ENCODE measurements around the gene PPP3R1. TPM values are rescaled to one million over a fixed set of nuclear protein-coding genes. Genes with fewer than 3 reads are reported as not detected.

Gene PPP3R1
- total and polyA plus RNA-seq, 2 experiments from 2014 or later: 7.9 to 49.6 TPM

- Histone ChIP-seq H3K9me2 (ENCODE audit: insufficient read depth) (no peaks in the 10 kb centered on the region), H3K36me3 (ENCODE audit: insufficient read depth) (no peaks in the 10 kb centered on the region), H3F3A (replicated peaks; ENCODE audit: low read depth) (no peaks in the 10 kb centered on the region), H3K4me3 (peak overlapping the region; percentile 26), H3K79me2 (replicated peaks; ENCODE audit: insufficient read depth) (peaks cover 100% of the 10 kb centered on the region), H2AFZ (no peak overlapping the region), H3K4me2 (peak overlapping the region; percentile 46), H4K20me1 (replicated peaks; ENCODE audit: insufficient read depth) (peaks cover 85% of the 10 kb centered on the region), H3K4me1 (ENCODE audit: insufficient read depth) (peaks cover 60% of the 10 kb centered on the region), H3K27me3 (ENCODE audit: insufficient read depth) (no peaks in the 10 kb centered on the region), H3K27ac (ENCODE audit: low read depth) (no peak overlapping the region)
- DNase-seq (ENCODE audit: low spot score): no peak
- Mint-ChIP-seq H3K4me1 (peaks cover 52% of the 10 kb centered on the region), H3K4me3 (no peak overlapping the region), H3K27me3 (ENCODE audit: insufficient read depth, low read depth, poor library complexity) (no peaks in the 10 kb centered on the region), H3K9me3 (no peaks in the 10 kb centered on the region), H3K27ac (no peak overlapping the region), H3K36me3 (ENCODE audit: low read depth) (no peaks in the 10 kb centered on the region)
- no peak for TF ChIP-seq STAT1 (IDR thresholded peaks at IDR 0.05; ENCODE audit: unreplicated experiment)
- TF ChIP-seq CREB1 (CRISPR knock-in tag; IDR thresholded peaks at IDR 0.05; ENCODE audit: low read depth): no peak
- no peak for TF ChIP-seq NANOG (IDR thresholded peaks at IDR 0.05; ENCODE audit: borderline replicate concordance)
- ATAC-seq: no peak
Observed at GRCh38 chr2:68237976-68238580, 14.3 kb downstream of the PPP3R1 start.

- Mint-ChIP-seq H3K4me1 (peaks cover 54% of the 10 kb centered on the region), H3K27ac (no peak overlapping the region), H3K9me3 (no peaks in the 10 kb centered on the region), H3K4me3 (no peak overlapping the region), H3K27me3 (ENCODE audit: insufficient read depth, low read depth, poor library complexity) (no peaks in the 10 kb centered on the region), H3K36me3 (ENCODE audit: low read depth) (no peaks in the 10 kb centered on the region)
- Histone ChIP-seq H3F3A (replicated peaks; ENCODE audit: low read depth) (no peaks in the 10 kb centered on the region), H3K4me3 (no peak overlapping the region), H2AFZ (no peak overlapping the region), H3K4me1 (ENCODE audit: insufficient read depth) (peaks cover 60% of the 10 kb centered on the region), H3K36me3 (ENCODE audit: insufficient read depth) (no peaks in the 10 kb centered on the region), H3K4me2 (peak overlapping the region; percentile 46; the same call in 1 of the 2 replicates), H3K79me2 (replicated peaks; ENCODE audit: insufficient read depth) (peaks cover 100% of the 10 kb centered on the region), H4K20me1 (replicated peaks; ENCODE audit: insufficient read depth) (peaks cover 83% of the 10 kb centered on the region), H3K27ac (ENCODE audit: low read depth) (no peak overlapping the region; the same call in 1 of the 2 replicates), H3K9me2 (ENCODE audit: insufficient read depth) (no peaks in the 10 kb centered on the region), H3K27me3 (ENCODE audit: insufficient read depth) (no peaks in the 10 kb centered on the region)
- DNase-seq (ENCODE audit: low spot score): no peak
- no peak for ATAC-seq
- TF ChIP-seq EZH2phosphoT487 (IDR thresholded peaks at IDR 0.05; ENCODE audit: unreplicated experiment): no peak
- no peak for TF ChIP-seq POLR2AphosphoS5 (IDR thresholded peaks at IDR 0.05; ENCODE audit: low read depth)
- TF ChIP-seq ZNF114 (CRISPR knock-in tag; IDR thresholded peaks at IDR 0.05): no peak
- no peak for TF ChIP-seq NANOG (IDR thresholded peaks at IDR 0.05; ENCODE audit: borderline replicate concordance)
- no peak for TF ChIP-seq ETS1 (IDR thresholded peaks at IDR 0.05)
- TF ChIP-seq EZH2 (IDR thresholded peaks at IDR 0.05; ENCODE audit: low read depth, unreplicated experiment): no peak
- no peak for TF ChIP-seq STAT1 (IDR thresholded peaks at IDR 0.05; ENCODE audit: unreplicated experiment)
- no peak for TF ChIP-seq ZNF462 (CRISPR knock-in tag; IDR thresholded peaks at IDR 0.05)
- no peak for TF ChIP-seq CTCF (conservative IDR thresholded peaks at IDR 0.05; ENCODE audit: low read depth in 2 of 2)
Observed at GRCh38 chr2:68237404-68237803, 14.9 kb downstream of the PPP3R1 start.
